ENCODE measurements around the gene C2orf42.
A peak's percentile ranks its signal among the peaks of the same experiment; 100 is the strongest.
"Not testable (repeated sequence)": the region's sequence is repeated elsewhere in the genome, so short reads cannot be mapped to it uniquely, and the experiment has no call there.

The C2orf42 gene

GRCh38 chr2:70131344-70132143 is 59.3 kb downstream of the C2orf42 start:
- DNase-seq: not testable (repeated sequence)

DNA sequence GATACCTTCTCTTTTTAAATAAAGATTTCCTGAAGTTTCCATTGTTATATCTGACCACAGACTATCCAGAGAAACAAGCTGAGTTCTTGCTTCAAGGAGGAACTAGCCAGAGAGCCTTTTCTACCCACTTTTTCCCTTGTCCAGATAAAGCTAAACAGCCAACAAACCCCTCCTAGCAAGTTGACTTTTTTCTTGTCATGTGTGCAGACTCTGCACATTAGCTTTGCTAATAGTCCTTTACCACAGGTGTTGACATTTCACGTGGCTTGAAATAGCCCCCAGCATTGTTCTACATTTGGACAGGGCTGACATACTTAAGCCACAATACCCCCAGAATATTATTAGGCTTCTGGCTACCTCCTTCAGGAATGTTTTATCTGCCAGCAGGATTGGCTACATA is 62.8 kb downstream of the C2orf42 start:
- DNase-seq: no peak

DNA sequence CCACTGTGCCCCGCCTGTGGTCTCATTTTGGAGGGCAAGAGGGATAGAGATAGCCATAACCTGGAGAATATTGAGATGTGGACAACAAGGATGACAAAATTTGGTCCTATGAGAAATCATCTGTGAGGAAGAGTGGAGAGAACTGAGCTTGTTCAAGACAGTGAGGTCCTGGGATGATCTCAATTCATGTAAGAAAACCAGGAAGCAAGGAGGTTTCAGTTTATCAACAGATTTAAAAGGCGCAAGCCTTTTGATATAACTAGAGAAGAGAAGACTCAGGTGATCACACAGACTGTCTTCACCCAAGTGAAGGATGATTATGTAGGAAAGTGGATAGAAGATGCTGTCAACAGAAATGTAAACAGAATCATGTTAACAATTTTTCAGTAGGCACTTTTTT is 64.4 kb downstream of the C2orf42 start:
- DNase-seq: no peak

GRCh38 chr2:70125498-70125898 is 65.3 kb downstream of the C2orf42 start:
- DNase-seq: no peak

- peak; percentile 42 for DNase-seq
These were observed 65.8 kb downstream of the C2orf42 start for GRCh38 chr2:70124983-70125480.

GRCh38 chr2:70123829-70124116 is 67.0 kb downstream of the C2orf42 start:
- DNase-seq: no peak

DNA sequence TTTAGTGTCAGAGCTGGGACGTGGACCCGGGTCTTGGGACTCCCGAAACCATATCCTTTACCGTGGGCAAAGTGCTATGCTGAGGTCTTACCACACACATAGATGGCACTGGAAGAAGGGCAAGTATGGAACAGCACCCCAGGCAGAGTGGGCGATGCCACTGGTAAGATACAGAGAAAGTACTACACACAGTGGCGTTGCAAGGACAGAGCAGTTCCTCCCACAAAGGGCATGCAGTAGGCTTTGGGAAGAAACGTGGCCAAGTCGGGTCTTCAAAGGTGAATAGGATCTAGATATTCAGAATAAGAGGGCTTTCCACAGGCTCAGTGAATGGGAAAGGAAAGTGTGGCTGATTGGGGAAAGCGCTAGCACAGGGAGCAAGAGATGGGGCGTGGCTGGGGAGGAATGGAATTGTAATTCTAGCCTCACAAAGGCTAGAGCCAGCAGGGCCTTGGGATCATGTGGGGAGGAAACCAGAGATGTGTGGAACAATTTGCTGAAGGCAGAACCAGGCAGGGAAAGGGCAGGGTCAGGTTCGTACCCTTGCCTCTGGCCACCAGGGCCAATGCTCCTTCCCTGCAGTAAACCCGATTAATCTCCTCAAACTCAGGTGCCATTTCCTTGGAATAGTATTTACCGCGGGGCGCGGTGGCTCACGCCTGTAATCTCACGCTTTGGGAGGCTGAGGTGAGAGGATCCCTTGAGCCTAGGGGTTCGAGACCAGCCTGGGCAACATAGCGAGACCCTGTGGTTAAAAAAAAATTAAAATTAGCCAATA is 67.6 kb downstream of the C2orf42 start:
- no peak for DNase-seq

DNA sequence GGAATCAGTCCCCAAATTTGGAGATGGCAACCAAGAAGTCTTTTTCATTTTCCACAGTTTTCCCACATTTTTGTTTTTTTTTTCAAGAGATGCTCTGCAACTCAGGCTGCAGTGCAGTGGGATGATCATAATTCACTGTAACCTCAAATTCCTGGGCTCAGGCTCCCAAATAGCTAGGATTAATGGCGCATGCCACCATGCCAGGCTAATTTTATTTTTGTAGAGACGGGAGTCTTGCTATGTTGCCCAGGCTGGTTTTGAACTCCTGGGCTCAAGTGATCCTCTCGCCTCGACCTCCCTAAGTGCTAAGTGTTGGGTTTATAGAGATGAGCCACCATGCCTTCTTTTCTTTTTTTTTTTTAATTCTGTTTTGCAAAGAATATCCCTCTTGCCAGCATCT is 68.3 kb downstream of the C2orf42 start:
- no peak for DNase-seq

DNA sequence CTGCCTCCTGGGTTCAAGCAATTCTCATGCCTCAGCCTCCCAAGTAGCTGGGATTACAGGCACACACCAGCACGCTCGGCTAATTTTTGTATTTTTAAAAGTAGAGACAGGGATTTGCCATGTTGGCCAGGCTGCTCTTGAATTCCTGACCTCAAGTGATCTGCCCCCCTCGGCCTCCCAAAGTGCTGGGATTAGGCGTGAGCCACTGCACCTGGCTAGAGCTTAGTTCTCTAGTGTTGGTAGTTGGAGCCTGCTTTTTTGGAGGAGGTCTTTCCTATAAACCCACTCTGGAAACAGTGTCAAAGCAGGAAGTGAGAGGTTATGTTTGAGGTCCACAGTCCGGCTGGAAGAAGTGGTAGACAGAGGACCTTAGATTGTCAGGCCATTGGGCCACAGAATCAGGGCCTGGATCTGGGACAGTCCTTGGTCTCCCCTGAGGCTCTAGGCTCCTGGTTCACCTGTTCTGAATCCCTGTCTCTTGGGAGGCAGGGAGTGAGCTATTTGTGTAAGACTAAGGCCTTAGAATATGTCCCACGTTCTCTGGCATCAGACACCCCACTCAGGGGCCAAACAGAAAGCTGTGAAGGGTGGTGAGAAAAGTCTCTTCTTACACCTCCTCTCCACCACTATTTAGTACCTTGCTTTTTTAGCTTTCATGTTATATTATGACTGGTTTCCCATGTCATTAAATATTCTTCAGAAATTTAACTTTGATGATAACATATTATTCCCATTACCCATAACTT is 69.0 kb downstream of the C2orf42 start:
- no peak for DNase-seq

GRCh38 chr2:70118798-70119454 is 71.9 kb downstream of the C2orf42 start:
- no peak for DNase-seq

DNA sequence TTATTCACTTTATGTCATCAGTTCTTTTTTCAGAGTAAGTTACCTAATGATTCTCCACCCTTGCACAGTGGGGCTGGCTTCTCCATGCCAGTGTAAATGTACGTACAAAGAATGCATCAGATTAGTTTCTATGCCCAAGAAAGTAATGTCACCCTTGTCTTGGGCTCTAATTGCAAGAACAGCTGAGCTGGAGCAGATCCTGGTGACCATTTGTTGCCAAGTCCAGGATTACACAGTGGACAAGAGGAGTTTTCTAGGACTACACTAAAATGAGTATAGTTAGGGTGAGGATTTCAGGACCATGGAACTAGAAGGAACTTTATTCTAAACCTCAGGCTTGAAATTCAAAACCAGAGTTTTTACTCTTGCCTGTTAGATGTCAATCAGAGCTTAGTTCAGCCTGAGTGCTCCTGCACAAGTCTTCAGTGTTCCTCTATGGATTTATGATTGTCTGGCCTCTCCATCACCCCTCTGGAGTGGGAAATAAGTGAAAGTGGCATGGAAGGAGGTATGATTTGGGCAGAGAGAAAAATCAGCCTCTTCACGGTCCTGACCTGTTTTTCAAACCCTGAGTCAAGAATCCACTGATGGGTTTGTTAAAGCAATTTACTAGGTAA is 73.8 kb downstream of the C2orf42 start:
- no peak for DNase-seq

DNA sequence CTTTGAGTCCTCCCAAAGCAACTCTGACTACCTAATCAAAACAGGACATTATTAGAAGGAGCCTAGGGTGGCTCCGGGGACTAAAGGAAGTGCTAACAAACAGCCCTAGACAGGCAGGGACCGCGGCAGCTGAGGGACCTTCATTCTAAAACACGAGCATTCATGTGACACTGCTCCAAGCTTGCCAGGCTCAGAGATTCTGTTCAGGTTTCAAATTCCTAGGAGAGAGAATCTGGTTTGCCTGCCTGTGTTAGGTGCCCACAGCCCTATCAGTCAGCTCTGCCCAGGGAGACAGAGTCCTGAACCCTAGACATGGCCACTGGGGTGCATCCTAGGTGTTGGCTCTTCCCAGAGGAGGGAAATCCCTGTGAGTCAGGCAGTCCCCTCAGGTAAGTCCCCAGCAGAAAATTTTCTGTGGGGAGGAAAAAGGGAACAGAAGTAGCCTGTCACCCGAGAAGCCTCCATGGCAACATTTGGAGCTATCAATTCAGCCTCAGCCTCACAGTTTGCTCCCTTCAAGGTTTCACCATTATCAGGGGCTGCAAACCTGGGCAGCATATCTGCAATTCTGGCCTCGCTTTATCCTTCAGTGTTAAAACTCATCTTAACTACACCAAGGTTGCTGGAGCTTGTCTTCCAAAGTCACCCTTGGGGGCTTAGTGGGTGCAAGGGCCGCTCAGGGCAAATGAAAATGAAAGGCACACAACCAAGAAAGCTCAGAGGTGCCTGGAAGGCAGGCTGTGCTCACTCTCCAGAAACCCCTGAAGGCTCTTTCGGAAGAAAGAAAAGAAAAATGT is 75.0 kb downstream of the C2orf42 start:
- DNase-seq: no peak

DNA sequence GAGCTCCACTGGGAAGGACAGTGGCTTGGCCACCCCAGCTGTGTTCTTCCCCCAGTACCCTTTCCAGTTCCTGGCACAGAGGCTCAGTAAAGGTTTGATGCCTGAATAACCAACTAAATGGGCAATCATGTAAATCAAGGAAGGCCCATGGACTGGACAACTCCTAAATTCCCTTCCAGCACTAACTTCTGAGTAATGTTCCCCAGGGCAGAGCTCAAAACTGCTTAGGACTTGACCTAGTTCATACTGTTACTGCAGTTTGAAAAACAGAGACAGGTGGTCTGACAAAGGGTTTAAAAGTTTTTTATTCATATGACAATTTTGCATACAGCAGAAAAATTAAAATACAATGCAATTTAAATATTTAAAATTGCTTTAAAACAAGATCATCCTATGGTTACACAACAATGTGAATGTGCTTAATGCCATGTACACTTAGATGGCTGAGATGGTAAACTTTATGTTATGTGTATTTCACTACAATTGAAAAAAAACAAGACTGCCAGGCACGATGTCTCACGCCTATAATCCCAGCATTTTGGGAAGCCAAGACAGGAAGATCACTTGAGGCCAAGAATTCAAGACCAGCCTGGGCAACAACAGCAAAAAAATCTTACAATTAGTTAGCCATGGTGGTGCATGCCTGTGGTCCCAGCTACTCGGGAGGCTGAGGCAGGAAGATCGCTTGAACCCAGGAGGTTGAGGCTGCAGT is 77.3 kb downstream of the C2orf42 start:
- no peak for DNase-seq

DNA sequence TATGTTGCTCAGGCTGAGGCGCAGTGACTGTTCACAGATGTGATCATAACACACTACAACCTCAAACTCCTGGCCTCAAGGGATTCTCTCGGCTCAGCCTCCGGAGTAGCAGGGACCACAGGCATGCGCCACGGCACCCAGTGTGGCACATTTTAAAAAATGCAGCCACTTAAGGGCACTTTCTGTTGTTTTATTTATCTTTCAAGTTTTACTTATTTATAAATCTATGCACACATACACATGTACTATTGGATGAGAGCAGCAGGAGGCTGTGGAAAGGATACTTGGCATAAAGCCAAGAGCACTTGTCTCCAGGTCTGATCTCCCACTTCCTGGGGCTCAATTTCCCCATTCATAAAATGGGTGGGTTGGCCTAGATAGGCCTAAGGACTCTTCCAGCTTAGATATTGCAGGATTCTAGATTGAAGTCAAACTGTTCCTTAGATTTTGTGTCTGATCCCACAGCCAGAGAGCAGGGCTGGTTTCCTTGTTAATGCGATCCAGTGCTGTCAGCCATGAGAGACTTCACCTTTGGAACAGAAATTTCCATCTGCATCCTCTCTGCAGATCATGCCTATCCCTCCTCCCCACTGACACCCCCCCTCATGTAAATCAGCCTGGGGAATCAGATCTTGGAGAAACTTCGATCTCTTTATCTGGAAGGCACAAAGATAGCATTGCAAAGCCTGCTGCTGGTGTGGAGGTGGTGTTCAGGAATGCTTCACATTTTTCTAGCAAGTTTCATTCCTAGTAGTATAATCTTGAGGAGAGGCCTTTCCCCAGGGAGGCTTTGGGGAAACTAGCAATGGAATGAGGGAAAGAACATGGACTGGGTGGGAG is 78.8 kb downstream of the C2orf42 start:
- DNase-seq: no peak

- not testable (repeated sequence) for DNase-seq
These were observed 80.4 kb downstream of the C2orf42 start for GRCh38 chr2:70110397-70110796.

GRCh38 chr2:70106138-70106537 is 84.7 kb downstream of the C2orf42 start:
- DNase-seq: not testable (repeated sequence)

DNA sequence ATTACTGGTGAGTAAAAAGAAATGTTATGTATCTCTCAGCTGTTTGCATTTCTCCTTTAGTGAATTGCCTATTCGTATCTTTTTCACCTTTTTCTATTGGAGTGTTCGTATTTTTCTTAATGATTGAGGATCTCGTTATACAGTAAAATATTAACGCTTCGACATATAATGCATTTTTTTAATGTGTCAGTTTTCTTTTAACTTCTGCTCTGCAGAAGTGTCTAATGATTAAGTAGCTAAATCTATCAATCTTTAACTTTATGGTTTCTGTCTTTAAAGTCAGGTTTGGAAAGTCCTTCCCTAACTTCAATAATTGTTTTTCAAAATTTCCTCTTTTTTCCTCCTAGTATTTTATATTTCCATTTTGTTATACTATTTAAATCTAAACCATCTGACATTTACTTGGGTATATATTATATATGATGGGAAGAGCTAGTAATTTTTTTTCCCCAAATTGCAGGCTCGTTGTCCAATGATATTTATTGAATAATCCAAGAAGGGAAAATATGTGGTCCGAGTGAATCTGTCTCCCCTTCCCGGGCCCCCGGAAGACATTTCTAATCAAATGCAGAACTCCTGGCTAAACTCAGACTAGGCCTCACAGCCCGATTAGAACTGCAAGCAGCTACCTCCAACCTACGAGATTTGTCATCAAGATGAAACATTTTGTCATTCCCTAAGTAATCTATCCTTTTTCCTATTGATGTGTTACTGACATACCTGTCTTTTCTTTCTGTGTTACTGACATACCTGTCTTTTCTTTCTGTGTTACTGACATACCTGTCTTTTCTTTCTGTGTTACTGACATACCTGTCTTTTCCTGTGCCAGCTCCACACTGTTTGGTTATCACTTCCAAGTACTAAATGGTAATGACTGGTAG is 86.3 kb downstream of the C2orf42 start:
- no peak for DNase-seq

DNA sequence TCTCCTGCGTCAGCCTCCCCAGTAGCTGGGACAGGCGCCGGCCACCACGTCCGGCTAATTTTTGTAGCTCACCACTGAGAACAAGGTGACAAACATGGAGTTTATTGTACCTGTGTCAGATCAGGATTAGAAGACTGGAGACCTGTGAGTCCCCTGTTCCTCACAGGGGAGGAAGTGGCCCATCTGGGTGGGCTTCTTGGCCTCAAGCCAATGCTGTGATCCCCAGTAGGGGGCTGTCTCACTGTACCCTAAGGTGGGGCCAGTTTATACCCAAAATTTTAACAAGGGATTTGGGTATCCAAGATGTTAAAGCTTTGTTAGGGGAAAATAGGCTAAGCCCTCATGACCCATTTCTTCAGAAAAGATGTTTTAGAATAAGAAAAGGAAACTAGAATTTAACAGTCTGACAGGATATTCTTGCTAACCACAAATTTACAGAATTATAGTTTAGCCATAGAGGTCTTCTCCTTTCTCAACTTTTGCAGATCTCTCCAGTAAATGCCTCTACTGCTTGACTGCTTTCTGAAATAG is 87.2 kb downstream of the C2orf42 start:
- DNase-seq: no peak
